C4-2B (cell line): ENCODE measurements around the gene EBF3.

Experiments used
- H3K27ac ChIP-seq: fragments of 450-650 bp; 2 replicates; pipeline ENCODE4 v1.5.1; 2017
- ZFX ChIP-seq: fragments of 450-650 bp; IDR thresholded peaks from 2 replicates; pipeline ENCODE4 v1.6.1; 2017
- TF ChIP-seq, protein P1 (sequence below): fragments of 450-650 bp; conservative IDR thresholded peaks from 2 replicates; pipeline ENCODE4 v1.5.1; 2017; ENCODE audit warnings: mild to moderate bottlenecking

EBF3 gene

GRCh38 chr10:129940617-129941198 is 23.4 kb downstream of the EBF3 start:
- no peak overlapping the region for H3K27ac ChIP-seq
- TF ChIP-seq, protein P1, sequence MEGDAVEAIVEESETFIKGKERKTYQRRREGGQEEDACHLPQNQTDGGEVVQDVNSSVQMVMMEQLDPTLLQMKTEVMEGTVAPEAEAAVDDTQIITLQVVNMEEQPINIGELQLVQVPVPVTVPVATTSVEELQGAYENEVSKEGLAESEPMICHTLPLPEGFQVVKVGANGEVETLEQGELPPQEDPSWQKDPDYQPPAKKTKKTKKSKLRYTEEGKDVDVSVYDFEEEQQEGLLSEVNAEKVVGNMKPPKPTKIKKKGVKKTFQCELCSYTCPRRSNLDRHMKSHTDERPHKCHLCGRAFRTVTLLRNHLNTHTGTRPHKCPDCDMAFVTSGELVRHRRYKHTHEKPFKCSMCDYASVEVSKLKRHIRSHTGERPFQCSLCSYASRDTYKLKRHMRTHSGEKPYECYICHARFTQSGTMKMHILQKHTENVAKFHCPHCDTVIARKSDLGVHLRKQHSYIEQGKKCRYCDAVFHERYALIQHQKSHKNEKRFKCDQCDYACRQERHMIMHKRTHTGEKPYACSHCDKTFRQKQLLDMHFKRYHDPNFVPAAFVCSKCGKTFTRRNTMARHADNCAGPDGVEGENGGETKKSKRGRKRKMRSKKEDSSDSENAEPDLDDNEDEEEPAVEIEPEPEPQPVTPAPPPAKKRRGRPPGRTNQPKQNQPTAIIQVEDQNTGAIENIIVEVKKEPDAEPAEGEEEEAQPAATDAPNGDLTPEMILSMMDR: no peak
- no peak for TF ChIP-seq ZFX

DNA sequence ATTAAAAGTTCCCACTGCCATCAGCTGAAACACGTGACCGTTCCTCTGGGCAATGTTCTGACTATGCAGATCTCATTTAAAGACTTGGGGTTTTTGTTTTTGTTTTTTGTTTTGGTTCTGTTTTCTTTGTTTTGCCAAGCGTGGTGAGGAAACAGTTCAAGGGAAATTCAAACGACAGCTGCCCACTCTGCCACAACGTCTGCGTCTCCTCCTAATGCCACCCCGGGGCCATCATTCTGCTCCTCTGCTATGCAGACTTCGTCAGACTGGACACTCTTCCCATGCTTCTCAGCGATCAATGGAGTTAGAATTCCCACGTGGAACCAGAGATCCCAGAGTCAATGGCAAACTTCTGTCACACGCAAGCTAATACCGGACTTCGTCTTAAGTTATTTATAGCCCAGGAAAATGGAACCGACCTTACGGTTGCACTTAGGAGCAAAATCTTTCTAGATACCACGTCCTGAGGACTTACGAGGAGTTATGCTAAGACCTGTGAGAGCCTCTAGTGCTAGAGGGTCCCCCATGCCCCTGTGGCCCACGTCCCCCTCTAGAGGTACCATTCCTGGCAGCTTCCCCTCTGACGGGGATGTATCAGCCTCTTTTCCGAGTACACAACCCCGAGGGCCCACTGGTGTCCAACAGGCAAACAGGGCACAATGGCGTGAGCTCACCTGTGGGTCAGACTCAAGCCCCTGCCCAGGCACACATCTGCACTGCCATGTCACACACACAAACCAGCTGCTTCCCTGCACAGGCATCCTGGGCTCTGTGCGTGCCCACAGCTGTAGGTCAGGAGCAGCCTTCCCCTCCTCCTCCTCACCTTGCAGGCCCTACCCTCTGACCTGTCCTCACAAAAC is 24.4 kb downstream of the EBF3 start:
- no peak overlapping the region for H3K27ac ChIP-seq
- TF ChIP-seq, protein P1: no peak
- TF ChIP-seq ZFX: no peak

GRCh38 chr10:129938460-129938859 is 25.6 kb downstream of the EBF3 start:
- H3K27ac ChIP-seq: no peak overlapping the region
- no peak for TF ChIP-seq ZFX
- TF ChIP-seq, protein P1: no peak

DNA sequence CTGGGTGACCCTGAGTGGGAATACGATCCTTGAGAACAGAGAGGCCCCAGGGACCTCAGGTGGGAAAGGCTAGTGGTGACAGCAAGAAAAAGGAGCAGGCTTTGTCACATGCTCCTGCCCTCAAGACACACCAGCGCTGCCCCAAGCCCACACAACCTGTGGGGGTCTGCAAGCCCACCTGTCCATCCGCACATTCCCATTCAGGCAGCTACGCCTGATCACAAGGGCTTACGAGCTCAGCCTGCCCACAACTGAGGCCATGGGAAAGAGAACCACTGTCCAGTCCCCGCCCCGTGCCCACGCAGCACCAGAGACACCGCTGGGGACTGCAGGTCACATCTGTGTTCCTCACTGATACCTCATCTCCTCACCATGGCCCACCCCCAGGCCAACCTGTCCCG is 26.7 kb downstream of the EBF3 start:
- H3K27ac ChIP-seq: no peak overlapping the region
- no peak for TF ChIP-seq ZFX
- TF ChIP-seq, protein P1: no peak

- no peak overlapping the region for H3K27ac ChIP-seq
- TF ChIP-seq ZFX: no peak
- TF ChIP-seq, protein P1: no peak
Observed at GRCh38 chr10:129936923-129937300, 27.2 kb downstream of the EBF3 start.

- TF ChIP-seq, protein P1: no peak
- no peak for TF ChIP-seq ZFX
- no peak overlapping the region for H3K27ac ChIP-seq
Observed at GRCh38 chr10:129936266-129936922, 27.7 kb downstream of the EBF3 start.

DNA sequence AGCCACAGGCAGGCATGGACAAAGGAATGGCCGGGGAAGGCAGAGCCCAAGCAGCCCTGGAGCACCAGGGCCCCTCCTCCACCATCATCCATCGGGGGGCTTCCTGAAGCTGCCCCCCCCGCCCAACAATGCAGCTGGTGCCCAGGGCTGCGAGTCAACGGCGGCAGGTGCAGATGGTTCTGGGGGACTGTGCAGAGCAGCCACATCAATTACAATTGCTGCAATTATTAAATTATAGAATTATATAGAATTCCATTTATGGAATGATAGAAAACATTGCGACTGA is 28.3 kb downstream of the EBF3 start:
- no peak overlapping the region for H3K27ac ChIP-seq
- TF ChIP-seq ZFX: no peak
- TF ChIP-seq, protein P1: no peak
